IMR-90 (cell line): ENCODE measurements around the gene PNKP. TPM values are rescaled to one million over a fixed set of nuclear protein-coding genes. Genes with fewer than 3 reads are reported as not detected.

Source experiments
- ELK1 ChIP-seq: fragments of 150-350 bp; IDR thresholded peaks from 2 replicates; pipeline ENCODE4 v1.6.1; 2016; ENCODE audit warnings: low read depth, mild to moderate bottlenecking, low read length, moderate library complexity, borderline replicate concordance
- MAFK ChIP-seq: IDR thresholded peaks from 2 replicates; pipeline ENCODE4 v1.6.1; 2012; ENCODE audit warnings: low read depth, low read length, improper control_type of control experiment
- MXI1 ChIP-seq: IDR thresholded peaks from 2 replicates; pipeline ENCODE4 v1.6.1; 2012; ENCODE audit warnings: low read depth, mild to moderate bottlenecking, low read length, moderate library complexity, borderline replicate concordance
- RAD21 ChIP-seq: IDR thresholded peaks from 2 replicates; pipeline ENCODE4 v1.6.1; 2012; ENCODE audit warnings: low read length, improper control_type of control experiment
- polyA plus RNA-seq, 3 experiments: library from polyadenylated mRNA; depleted of rRNA; stranded (reverse); fragments of >200 nt; gene quantifications; 2 replicates each; pipeline ENCODE4 v1.2.3, GENCODE V29; 2012; ENCODE audit warnings: low replicate concordance in 1 of 3
- total RNA-seq: library from RNA; depleted of rRNA; stranded (reverse); fragments of >200 nt; gene quantifications from 2 replicates; pipeline ENCODE4 v1.2.3, GENCODE V29; 2012

PNKP gene
- total and polyA plus RNA-seq, 2 of the 4 experiments (the other 2 are of a cell fraction) = 14.2 to 25.0 TPM

- TF ChIP-seq MXI1 = no peak
- TF ChIP-seq ELK1 = no peak
- TF ChIP-seq RAD21 = no peak
- TF ChIP-seq MAFK = no peak
These were observed 12.1 kb downstream of the PNKP start (continued) for GRCh38 chr19:49855277-49855675.
